Neural crest cell (in vitro differentiated cells): Measurements from ENCODE around the gene MORC2. TPM values are rescaled to one million over a fixed set of nuclear protein-coding genes. Genes with fewer than 3 reads are reported as not detected.
A peak's percentile ranks its signal among the peaks of the same experiment; 100 is the strongest.

Experiments used
- DNase-seq: peaks from one replicate; pipeline ENCODE4 v3.0.0; 2021; ENCODE audit warnings: low read depth, mixed read lengths, low spot score
- H3K27ac Mint-ChIP-seq: one replicate; pipeline ENCODE4 v1.8.0; 2021; ENCODE audit warnings: mild to moderate bottlenecking, mixed read lengths; ENCODE audit not compliant: unreplicated experiment
- H3K27me3 Mint-ChIP-seq: 2 replicates; pipeline ENCODE4 v1.8.0; 2021; ENCODE audit warnings: low read depth, mild to moderate bottlenecking, mixed read lengths
- H3K36me3 Mint-ChIP-seq: 2 replicates; pipeline ENCODE4 v1.8.0; 2021; ENCODE audit warnings: low read depth, mild to moderate bottlenecking, mixed read lengths
- H3K4me1 Mint-ChIP-seq: 2 replicates; pipeline ENCODE4 v1.8.0; 2021; ENCODE audit warnings: mixed read lengths
- H3K4me3 Mint-ChIP-seq: one replicate; pipeline ENCODE4 v1.8.0; 2021; ENCODE audit warnings: mild to moderate bottlenecking, mixed read lengths
- H3K9me3 Mint-ChIP-seq: 2 replicates; pipeline ENCODE4 v1.8.0; 2021; ENCODE audit warnings: mixed read lengths
- total RNA-seq: library from RNA; stranded (reverse); gene quantifications from 2 replicates; pipeline ENCODE4 v1.2.1, GENCODE V29; 2021
- TF ChIP-seq, protein P1 (sequence below): fragments of 200-600 bp; sonication (generic); conservative IDR thresholded peaks from 2 replicates; pipeline ENCODE4 v1.5.0; 2021; ENCODE audit warnings: antibody characterized with exemption, mild to moderate bottlenecking

Gene MORC2
- total RNA-seq, 1 donor from 2014 or later: 38.8 TPM

DNA sequence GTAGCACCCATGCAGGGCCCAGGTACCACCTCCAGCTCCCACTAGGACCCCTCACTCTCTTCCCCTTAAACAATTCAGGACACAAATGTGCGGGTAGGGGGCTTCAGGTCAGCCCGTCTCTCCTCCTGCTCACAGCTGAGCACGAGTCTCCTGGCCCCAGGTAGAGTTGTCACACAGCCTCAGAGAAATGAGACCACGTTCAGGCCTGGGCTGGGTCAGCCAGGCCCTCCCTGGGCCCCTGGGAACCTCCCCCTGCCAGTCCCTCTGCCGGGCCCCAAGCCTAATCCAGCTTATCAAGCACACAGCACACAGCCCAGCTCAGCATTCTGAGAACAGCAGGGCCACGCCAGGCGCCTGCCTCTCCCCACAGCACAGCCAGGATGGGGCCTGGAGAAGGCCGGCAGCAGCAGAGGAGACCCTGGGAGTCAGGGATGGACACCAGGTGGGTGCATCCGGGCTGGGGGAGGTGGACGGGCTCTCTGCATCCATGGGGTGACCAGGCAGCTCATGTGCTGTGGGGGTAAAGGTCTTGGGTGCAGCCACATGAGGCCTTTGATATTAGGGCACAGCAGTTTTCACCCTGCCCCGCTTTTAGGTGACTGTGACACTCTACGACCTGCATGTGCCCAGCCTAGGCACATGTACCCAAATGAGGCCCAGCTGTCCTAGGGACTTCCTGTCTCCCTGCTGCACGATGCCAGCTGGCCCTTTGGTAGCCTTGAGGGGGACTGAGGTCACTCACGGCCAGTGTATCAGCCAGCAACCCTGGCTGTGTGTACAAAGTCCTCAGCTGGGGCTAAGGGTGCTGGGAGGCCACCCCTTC is 87.0 kb downstream of the MORC2 start:
- H3K9me3 Mint-ChIP-seq: no peaks in the 10 kb centered on the region
- H3K4me3 Mint-ChIP-seq: no peak overlapping the region
- TF ChIP-seq, protein P1, sequence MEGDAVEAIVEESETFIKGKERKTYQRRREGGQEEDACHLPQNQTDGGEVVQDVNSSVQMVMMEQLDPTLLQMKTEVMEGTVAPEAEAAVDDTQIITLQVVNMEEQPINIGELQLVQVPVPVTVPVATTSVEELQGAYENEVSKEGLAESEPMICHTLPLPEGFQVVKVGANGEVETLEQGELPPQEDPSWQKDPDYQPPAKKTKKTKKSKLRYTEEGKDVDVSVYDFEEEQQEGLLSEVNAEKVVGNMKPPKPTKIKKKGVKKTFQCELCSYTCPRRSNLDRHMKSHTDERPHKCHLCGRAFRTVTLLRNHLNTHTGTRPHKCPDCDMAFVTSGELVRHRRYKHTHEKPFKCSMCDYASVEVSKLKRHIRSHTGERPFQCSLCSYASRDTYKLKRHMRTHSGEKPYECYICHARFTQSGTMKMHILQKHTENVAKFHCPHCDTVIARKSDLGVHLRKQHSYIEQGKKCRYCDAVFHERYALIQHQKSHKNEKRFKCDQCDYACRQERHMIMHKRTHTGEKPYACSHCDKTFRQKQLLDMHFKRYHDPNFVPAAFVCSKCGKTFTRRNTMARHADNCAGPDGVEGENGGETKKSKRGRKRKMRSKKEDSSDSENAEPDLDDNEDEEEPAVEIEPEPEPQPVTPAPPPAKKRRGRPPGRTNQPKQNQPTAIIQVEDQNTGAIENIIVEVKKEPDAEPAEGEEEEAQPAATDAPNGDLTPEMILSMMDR: no peak
- no peaks in the 10 kb centered on the region for H3K4me1 Mint-ChIP-seq
- no peaks in the 10 kb centered on the region for H3K36me3 Mint-ChIP-seq
- DNase-seq: no peak
- H3K27me3 Mint-ChIP-seq: no peaks in the 10 kb centered on the region
- H3K27ac Mint-ChIP-seq: peak overlapping the region; percentile 6

DNA sequence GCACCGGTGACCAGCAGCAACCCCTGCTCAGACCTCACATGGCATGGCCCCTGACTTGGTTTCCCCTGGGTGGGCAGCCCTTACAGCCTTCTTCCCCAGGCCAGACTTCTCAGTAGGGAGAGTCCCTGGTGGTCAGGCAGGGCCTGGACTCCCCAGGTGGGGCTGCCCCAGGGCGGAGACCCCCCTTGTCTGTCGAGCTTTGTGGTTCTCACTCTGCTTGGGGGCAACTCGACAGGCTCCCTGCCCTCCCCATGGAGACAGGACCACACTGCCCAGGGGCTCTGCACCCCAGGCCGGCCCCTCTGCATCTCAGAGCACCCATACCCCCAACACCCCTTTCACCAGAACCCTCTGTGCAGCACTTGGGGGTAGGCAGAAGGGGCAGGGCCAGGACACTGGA is 87.7 kb downstream of the MORC2 start:
- Mint-ChIP-seq H3K27ac (no peak overlapping the region), H3K4me1 (no peaks in the 10 kb centered on the region), H3K36me3 (no peaks in the 10 kb centered on the region), H3K4me3 (no peak overlapping the region), H3K9me3 (no peaks in the 10 kb centered on the region), H3K27me3 (no peaks in the 10 kb centered on the region)
- no peak for DNase-seq
- TF ChIP-seq, protein P1: no peak

DNA sequence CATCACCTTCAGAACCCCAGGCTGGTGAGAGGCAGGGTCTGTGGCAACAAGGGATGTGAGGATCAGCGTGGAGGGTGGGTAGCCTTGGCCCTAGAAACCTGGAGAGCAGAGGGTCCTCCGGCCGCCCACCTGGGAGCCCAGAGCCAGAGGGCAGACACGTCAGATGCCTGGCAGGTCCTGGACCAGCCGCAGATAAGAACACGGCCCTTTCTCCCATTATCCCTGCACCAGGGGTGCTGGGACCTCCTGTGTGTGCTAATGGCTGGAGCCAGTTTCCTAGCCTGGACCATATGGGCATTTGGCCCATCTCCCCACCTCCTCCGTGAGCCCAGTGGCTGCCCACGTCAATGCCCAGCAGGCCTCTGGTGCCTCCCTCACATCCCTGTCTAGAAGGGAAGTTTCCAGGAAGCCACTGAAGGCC is 88.4 kb downstream of the MORC2 start:
- TF ChIP-seq, protein P1: no peak
- no peaks in the 10 kb centered on the region for H3K27me3 Mint-ChIP-seq
- no peak overlapping the region for H3K27ac Mint-ChIP-seq
- DNase-seq: no peak
- no peaks in the 10 kb centered on the region for H3K9me3 Mint-ChIP-seq
- no peaks in the 10 kb centered on the region for H3K36me3 Mint-ChIP-seq
- H3K4me1 Mint-ChIP-seq: no peaks in the 10 kb centered on the region
- no peak overlapping the region for H3K4me3 Mint-ChIP-seq

DNA sequence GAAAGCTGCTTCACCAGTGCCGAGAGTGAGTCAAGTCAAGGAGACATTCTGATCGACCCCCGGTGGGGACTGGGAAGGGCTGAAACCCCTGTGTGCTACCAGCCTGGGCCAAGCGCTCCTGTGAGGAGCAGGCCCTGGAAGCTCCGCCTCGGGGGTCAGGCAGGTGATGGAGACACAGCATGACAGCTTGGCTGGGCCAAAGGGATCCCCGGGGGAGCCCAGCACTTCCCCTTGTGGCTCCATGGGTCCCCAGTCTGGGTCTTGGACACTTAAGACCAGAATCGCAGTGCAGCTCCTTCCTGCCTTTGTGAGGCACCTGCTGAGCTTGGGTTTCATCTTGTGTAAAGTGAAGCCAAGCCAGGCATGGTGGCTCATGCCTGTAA is 89.2 kb downstream of the MORC2 start:
- DNase-seq: no peak
- TF ChIP-seq, protein P1: no peak
- H3K36me3 Mint-ChIP-seq: no peaks in the 10 kb centered on the region
- H3K4me3 Mint-ChIP-seq: no peak overlapping the region
- H3K4me1 Mint-ChIP-seq: no peaks in the 10 kb centered on the region
- no peaks in the 10 kb centered on the region for H3K9me3 Mint-ChIP-seq
- no peak overlapping the region for H3K27ac Mint-ChIP-seq
- no peaks in the 10 kb centered on the region for H3K27me3 Mint-ChIP-seq

DNA sequence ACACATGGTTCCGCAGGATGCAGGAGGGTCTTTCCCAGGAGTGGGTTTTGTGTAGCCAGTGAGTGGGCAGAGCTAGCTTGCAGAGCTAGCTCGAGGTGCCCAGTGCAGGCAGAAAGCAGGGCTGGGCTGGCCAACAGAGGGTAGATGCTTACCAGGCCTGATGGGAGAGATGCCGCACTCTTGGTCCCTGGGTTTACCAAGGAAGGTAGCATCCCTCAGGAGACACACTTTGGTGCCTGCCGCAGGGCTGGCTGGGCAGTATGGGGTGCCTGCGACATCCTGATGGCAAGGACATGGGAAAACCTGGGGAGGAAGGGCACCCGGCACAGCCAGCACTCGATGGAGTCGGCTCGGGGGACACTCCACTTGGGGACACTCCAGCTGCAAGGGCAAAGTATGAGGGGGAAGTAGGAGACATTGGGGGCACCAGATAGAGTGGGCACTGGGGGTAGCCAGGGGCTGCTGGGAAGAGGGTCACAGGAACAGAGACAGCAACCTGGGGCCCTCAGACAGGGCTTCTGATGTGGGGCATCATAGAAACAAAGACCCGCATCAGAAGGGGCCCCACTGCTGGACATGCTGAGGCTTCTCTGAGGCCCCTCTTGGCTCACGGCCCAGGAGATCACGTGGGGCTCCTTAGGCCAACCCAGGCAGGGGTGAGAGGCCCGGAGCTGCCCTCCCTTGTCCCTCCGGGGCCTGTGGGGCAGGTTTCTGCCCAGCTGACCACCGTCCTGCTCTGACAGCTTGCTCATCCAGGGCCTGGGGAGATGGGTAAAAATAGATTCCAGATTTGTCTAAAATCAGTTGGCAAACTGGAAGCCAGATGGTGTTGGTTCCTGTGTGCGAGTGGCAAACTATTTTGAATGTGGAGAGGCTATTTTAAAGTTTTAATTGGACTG is 89.8 kb downstream of the MORC2 start:
- H3K27me3 Mint-ChIP-seq: no peaks in the 10 kb centered on the region
- H3K9me3 Mint-ChIP-seq: no peaks in the 10 kb centered on the region
- H3K36me3 Mint-ChIP-seq: no peaks in the 10 kb centered on the region
- H3K4me1 Mint-ChIP-seq: no peaks in the 10 kb centered on the region
- no peak for DNase-seq
- peak overlapping the region; percentile 27 for H3K27ac Mint-ChIP-seq
- no peak overlapping the region for H3K4me3 Mint-ChIP-seq
- TF ChIP-seq, protein P1: no peak
